Femur (tissue), 1 donor: ENCODE data around the gene CEACAM8.
"Not testable (repeated sequence)": the region's sequence is repeated elsewhere in the genome, so short reads cannot be mapped to it uniquely, and the experiment has no call there.

Experiments
- DNase-seq: peaks from one replicate; pipeline ENCODE4 v3.0.0-alpha.2; 2017

Gene CEACAM8

DNA sequence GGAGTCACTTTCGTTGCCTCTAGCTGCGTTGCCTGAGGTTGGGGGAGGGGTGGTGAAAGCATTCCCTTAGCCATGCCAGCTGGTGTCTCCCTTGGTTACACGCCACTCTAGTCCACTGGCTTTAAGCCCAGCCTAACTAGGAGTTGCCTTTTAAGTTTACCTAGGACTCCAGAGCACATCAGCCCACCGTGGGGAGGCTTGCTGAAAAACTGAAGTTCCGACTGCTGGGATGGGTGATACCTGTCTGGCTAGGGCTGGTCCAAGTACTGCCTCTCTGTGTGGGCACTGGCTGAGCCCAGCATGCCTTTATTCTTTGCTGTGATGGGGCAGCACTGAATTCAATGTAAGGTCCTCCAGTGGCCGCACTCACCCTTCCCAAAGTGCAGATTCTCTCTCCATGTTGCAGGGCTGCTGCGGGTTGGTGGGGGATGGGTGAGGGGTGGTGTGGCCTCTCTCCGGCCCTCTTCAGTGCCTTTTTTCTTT lies 54.6 kb downstream of the CEACAM8 start:
- DNase-seq = no peak

DNA sequence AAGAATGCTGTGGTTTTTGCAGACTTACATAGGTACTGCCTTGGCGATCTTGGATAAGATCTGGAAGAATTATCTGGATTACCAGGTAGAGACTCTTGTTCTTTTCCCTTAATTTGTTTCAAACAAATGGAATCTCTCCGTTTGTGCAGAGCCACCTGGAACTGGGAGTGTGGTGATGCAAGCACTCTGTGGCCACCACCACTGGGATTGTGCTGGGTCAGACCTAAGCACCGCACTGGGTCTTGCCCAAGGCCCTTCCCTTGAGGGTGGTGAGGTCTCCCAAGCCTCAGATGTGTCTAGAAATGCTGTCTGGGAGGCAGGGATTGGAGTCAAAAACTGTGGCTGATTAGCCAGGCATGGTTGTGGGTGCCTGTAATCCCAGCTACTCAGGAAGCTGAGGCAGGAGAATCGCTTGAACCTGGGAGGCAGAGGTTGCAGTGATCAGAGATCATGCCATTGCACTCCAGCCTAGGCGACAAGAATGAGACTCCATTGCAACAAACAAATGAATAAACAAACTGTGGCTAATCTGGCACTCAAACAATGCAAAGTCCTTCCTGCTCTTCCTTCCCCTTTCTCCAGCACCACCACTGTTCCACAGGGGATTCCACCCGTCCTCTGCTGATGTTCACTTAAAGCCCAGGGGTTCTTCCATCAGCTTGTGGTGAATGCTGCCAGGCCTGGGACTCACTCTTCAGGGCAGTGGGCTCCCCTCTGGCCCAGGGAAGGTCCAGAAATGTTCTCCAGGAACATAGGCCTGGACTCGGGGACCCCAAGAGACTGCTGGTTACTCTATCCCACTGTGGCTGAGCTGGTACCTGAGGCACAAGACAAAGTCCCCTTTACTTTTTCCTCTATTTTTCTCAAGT lies 55.6 kb downstream of the CEACAM8 start:
- no peak for DNase-seq

DNA sequence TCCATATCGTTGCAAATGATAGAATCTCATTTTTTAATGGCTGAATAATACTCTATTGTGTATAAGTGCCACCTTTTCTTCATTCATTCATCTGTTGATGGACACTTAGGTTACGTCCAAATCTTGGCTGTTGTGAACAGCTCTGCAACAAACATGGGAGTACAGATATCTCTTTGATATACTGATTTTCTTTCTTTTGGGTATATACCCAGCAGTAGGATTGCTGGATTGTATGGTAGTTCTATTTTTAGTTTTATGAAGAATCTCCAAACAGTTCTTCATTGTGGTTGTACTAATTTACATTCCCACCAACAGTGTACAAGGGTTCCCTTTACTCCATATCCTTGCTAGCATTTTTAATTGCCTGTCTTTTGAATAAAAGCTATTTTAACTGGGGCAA lies 59.4 kb downstream of the CEACAM8 start:
- DNase-seq = not testable (repeated sequence)

DNA sequence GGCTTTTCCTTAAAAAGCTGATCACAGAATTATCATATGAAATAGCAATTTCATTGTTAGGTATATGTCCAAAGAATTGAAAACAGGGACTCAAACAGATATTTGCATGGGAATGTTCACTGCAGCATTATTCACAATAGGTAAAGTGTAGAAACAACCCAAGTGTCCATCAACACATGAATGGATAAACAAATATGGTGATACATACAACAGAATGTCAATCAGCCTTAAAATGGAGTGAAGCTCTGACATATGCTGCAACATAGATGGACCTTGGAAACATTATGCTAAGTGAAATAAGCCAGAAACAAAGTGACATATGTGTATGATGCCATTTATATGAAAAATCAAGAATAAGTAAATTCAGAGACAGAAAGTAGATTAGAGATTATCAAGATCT lies 60.3 kb downstream of the CEACAM8 start:
- DNase-seq = no peak

DNA sequence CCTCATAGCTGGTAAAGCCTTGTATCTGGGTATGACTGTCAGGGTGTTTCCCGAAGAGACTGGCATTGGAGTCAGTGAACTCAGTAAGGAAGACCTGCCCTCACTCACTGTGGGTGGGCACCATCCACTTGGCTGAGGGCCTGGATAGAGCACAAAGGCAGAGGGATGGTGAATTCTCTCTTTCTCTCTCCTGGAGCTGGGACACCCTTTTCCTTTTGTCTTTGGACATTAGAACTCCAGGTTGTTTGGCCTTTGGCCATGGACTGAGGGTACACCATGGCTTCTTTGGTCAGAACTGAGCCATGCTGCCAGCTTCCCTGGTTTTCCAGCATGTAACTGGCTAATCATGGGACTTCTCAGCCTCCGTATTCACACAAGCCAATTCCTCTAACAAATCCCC lies 61.8 kb downstream of the CEACAM8 start:
- DNase-seq = no peak

DNA sequence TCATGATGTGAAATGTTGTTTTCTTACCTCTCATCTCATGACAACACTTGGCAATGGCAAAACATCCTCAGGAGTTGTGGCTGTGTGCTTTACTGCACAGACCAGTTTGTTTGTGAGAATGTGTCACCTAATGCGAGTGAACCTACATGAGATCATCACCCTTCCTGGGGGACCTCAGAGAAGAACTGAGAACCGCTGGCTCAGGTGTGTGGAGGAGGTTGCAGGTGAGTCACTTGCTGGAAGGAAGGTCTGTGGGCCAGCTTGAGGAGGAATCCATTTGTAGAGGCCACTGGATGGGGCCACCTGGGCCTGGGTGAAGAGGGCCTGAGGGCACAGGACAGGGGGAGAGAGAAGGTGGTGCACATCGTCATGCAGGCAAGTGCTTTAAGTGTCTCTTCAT lies 63.4 kb downstream of the CEACAM8 start:
- no peak for DNase-seq
